RCC 7860 (cell line): Measurements from ENCODE around the gene TMEM179B.
"Not testable (repeated sequence)": the region's sequence is repeated elsewhere in the genome, so short reads cannot be mapped to it uniquely, and the experiment has no call there.

Source experiments
- DNase-seq: peaks from one replicate; pipeline ENCODE4 v3.0.0-alpha.2; 2015; ENCODE audit warnings: low spot score
- FAIRE-seq: peaks from 2 replicates; lab custom pipeline; 2012; peaks lifted over from hg19 to GRCh38; lab: Jason Lieb, UNC

TMEM179B gene

GRCh38 chr11:62787005-62787759 is at the start of gene TMEM179B:
Gene TMEM179B (plus strand): TSS chr11:62787402. CDS start chr11:62787432, 30 bp downstream.
- DNase-seq (peak; percentile 91), FAIRE-seq (peak; percentile 7)

DNA sequence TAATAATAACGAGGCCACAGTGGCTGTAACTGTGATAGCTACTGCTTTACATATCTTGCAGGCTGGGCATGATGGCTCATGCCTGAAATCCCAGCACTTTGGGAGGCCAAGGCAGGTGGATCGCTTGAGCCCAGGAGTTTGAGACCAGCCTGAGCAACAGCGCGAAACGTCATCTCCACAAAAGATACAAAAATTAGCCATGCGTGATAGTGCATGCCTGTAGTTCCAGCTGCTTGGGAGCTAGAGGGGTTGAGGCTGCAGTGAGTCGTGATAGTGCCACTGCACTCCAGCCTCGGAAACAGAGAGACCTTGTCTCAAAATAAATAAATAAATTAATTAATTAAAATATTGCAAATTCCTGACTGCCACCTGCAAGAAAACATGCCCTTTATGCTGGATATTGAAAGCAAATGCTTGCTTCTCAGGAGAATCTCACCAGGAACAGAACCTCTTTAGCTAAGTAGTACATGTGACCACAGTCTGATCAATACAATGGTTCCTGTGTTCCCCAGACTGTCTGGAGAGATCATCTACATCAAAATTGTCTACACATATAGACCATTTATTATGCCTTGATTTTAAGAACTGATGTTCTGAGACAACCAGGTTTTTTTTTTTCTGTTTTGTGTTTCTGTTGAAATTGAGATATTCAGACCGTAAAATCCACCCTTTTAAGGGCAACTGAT is 39.6 kb upstream of the TMEM179B start:
- DNase-seq (no peak), FAIRE-seq (no peak)

DNA sequence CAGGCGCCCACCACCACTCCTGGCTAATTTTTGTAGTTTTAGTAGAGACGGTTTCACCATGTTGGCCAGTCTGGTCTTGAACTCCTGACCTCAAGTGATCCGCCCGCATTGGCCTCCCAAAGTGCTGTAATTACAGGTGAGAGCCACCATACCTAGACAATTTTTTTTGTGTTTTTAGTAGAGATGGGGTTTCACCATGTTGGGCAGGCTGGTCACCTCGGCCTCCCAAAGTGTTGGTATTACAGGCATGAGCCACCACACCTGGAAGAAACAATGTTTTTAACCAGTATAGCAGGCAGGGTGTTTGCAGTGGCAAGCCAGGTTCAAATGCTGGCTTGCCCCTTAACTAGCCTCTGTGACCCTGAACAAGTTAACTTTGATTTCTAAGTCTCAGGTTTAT is 37.3 kb upstream of the TMEM179B start:
- FAIRE-seq, DNase-seq: not testable (repeated sequence)

DNA sequence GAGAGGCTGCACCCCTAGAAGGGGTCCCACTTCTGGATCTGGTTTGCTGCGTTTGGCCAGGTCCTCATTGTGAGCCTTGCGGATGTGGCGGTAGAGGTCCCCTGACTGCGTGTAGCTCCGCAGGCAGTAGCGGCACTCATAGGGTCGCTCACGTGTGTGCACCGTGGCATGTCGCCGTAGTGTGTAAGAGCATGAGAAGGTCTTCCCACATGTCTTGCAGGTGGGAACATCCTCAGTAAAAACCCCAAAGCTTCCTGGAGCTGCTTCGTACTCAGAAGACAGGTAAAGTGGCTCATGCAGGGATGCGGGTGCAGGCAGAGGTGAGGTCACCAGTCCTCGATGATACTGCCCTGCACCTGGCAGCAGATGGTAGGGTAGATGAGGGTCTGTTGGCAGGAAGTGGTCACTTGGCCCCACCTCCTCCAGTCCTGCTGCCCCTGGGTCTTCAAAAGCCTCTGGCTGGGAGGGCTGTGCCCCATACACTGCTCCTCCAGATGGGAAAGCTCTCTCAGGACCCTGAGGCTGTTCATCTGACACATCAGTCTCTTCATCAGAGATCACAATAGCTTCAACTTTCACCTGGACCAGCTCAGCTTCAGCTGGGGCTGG is 34.9 kb upstream of the TMEM179B start:
- FAIRE-seq (no peak), DNase-seq (no peak)

DNA sequence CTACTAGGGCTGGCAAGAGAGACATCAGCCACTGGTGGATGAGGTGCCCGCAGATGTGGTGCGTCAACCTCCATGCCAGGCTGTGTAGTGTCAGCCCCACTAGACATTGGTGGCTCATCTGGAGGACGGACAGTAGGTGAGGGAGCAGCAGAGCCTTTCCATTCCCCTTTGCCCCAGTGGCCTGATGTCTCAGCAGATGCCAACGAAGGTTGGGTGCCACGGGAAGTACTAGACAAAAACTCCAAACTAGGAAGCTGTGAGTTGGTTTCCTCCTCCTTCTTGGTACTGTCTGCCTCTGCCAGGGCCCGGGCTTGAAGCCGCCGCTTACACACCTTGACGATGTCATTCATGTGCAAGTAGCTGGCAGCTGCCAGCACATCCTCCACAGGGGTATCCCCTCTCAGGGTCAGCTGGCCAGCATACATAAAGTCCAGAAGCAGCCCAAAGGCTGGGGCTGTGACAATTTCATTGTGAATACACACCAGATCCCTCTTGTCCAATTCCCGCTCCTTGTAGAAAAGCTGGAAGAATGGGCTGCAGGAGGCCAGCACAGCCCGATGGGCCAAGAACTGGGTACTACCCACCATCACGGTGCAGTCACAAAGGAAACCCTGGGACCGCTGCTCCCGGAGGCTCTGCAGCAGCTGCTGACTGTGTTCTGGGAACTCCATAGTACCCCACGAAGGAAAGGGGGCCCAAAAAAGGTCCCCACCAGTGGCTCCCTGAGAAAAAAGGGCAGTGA is 34.0 kb upstream of the TMEM179B start:
- no peak for FAIRE-seq
- no peak for DNase-seq

GRCh38 chr11:62753736-62754603 is 33.2 kb upstream of the TMEM179B start, which contains the start of gene ZBTB3:
Gene ZBTB3 (minus strand): TSS chr11:62754160. CDS start chr11:62753664, 496 bp downstream.
- DNase-seq (peak; percentile 99), FAIRE-seq (peak; percentile 80)

- DNase-seq (no peak), FAIRE-seq (no peak)
These were observed 32.1 kb upstream of the TMEM179B start for GRCh38 chr11:62755086-62755615.

DNA sequence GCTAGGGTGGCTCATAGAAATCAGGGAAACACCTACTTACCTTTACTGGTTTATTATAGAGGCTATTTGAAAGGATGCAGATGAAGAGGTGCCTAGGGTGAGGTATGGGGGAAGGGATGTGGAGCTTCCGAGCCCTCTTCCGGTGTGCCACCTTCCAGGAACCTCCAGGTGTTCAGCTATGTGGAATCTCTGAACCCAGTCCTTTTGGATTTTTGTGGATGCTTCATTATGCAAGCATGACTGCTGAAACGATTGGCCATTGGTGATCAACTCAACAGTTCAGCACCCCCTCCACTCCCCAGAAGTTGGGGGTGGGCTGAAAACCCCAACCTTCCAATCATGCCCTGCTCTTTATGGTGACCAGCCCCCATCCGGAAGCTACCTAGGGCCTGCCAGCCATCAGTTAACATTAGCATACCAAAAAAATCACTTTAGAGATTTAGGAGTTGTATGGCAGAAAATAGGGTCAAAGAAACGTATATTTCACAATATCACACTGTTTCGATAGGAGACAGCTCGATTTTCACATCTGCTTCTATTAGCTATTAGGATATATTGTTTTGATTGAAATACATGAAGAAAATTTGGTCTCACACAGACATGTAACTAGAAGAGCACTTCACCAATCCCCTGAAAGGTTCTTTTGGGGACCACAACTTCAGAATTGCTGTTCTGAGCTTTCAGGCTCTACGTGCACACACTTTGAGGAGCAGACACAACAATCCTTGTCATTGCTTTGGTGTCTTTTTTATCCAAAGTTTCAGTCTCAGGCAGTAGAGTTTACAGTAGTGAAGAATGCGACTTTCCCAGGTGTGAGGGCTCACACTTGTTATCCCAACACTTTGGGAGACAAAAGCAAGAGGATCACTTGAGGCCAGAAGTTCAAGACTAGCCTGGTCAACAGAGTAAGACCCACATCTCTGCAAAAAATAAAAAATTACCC is 29.1 kb upstream of the TMEM179B start:
- FAIRE-seq (no peak), DNase-seq (no peak)

GRCh38 chr11:62760867-62761227 is 26.4 kb upstream of the TMEM179B start:
- not testable (repeated sequence) for FAIRE-seq, DNase-seq

DNA sequence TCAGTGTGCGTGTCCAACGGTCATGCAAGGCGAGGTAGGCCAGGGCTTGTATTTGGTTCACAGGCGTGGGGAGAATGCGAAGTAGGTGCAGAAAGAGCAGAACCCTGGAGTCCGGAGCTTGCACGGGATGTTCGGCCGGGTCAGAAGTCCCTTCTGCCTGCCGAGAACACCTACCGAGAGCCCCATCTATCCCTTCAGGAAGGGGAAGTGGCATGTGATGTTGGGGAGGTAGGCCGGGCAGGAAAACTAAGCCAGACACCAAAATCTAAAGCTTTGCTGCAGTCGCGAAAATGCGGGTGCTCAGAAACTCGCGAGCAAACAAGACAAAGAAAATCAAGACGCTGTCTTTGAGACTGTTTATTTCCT is 16.4 kb upstream of the TMEM179B start:
- no peak for DNase-seq

GRCh38 chr11:62771144-62772021 is 15.8 kb upstream of the TMEM179B start, which contains the start of gene TAF6L:
Gene TAF6L (plus strand): TSS chr11:62771396. CDS start chr11:62775784, 4,388 bp downstream.
- peak; percentile 24 for FAIRE-seq
- DNase-seq: peak; percentile 87

More for the DNA sequence above, 16.4 kb upstream of the TMEM179B start:
- FAIRE-seq: no peak

DNA sequence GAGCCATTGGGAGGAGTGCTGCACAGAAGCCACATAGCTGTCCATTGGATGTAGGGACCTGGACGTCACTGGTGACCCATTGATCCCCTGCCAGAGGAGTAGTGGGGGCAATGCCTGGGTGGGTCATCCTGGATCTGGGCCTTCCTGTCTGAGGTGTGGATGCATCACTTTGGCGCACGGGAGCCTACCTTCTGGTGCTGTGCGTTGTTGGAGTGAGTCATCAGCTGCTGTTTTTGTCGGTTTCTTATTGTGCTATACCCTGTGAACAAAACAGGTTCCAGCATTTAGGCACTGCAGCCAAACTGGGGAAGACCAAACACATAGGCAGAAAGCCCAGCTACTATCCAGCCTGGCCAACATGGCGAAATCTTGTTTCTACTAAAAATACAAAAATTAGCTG is 12.8 kb upstream of the TMEM179B start:
- FAIRE-seq (no peak), DNase-seq (no peak)

DNA sequence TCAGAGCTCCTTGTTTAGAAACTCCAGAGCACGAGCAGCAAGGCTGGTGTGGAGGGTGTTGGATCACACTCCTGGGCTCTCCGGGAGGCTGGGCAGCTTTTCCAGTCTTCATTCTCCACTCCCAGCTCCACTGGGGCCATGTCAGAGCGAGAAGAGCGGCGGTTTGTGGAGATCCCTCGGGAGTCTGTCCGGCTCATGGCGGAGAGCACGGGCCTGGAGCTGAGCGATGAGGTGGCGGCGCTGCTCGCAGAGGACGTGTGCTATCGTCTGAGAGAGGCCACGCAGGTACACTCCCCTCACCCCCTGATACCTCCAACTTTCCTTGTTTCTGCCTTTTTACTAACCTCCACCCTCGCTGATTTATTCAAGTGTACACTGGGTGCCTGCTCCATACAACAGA is 11.6 kb upstream of the TMEM179B start:
- no peak for FAIRE-seq

DNA sequence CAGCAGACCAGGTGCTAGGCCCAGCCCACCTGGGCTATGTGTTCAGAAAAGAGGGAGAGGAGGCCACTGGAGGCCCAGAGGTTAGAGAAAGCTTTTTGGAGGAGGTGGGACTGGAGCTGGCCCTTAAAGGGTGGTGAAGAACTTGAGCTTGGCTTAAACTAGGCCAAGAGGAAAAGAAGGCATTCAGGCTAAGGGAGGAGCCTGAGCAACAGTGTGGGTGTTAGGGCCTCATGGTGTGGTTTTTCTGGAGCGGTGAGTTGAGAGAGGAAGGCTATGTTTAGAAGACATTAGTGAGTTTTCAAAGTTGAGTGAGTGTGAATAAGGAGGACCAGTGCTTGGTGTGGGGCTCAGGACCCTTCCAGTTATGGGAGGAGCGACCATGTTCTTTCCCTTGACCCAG is 9.8 kb upstream of the TMEM179B start:
- FAIRE-seq (no peak), DNase-seq (no peak)

More for the DNA sequence above, 11.6 kb upstream of the TMEM179B start:
- DNase-seq: no peak

DNA sequence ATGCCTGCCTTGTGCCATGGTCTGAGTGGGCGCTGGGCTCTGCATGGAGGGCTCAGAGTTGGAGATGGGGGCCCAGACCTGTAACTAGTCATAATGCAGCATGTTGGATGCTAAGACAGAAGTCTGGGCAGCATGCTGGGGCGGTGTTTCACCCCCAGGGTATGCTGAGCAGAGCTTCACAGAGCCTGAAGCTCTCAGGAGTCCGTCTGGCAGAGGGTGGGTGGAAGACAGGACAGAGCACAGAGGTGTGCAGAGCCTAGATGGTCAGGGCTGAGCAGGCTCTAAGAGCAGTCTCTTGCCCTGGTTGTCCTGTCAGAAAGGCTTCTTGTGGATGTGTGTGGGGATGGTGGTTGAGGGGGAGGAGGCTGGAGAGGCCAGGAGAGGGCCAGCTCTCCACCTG is 8.8 kb upstream of the TMEM179B start:
- DNase-seq (no peak), FAIRE-seq (no peak)

GRCh38 chr11:62782753-62783152 is 4.4 kb upstream of the TMEM179B start:
- FAIRE-seq (no peak), DNase-seq (no peak)

- DNase-seq: peak; percentile 66
- FAIRE-seq: no peak
These were observed 741 bp upstream of the TMEM179B start for GRCh38 chr11:62786318-62787004.
